Upper lobe of right lung (tissue), 1 donor: Measurements from ENCODE around the gene ATP6V1E1. TPM values are rescaled to one million over a fixed set of nuclear protein-coding genes. Genes with fewer than 3 reads are reported as not detected.

ENCODE experiments used
- ATAC-seq: fragments of 200-7000 bp; cut with Tn5 transposase; one replicate; pipeline ENCODE4 v1.9.1; 2020; ENCODE audit warnings: mild to moderate bottlenecking, moderate library complexity
- DNase-seq: peaks from one replicate; pipeline ENCODE4 v3.0.0-alpha.2; 2020
- H3K27ac ChIP-seq: fragments of 200-600 bp; one replicate; pipeline ENCODE4 v1.8.0; 2022
- H3K27me3 ChIP-seq: fragments of 200-600 bp; one replicate; pipeline ENCODE4 v1.8.0; 2022; ENCODE audit warnings: mild to moderate bottlenecking
- H3K36me3 ChIP-seq: fragments of 200-600 bp; one replicate; pipeline ENCODE4 v1.8.0; 2022
- H3K4me1 ChIP-seq: fragments of 200-600 bp; one replicate; pipeline ENCODE4 v1.8.0; 2022
- H3K4me3 ChIP-seq: fragments of 200-600 bp; one replicate; pipeline ENCODE4 v1.8.0; 2022; ENCODE audit warnings: mild to moderate bottlenecking
- H3K9me3 ChIP-seq: fragments of 200-600 bp; one replicate; pipeline ENCODE4 v1.8.0; 2022
- intact Hi-C: fragments of 100-400 bp; cut with DNase I; formaldehyde crosslinking; loops from one replicate; pipeline ENCODE4 v1.11.0; 2022
- total RNA-seq: library from RNA; stranded (reverse); fragmentation: NEBNext Ultra II Directional; extraction: Animal tissue kit (Norgen Biotek cat#: 25700); gene quantifications from one replicate; pipeline ENCODE4 v1.2.1, GENCODE V29; 2021
- TF ChIP-seq, protein P1 (sequence below): fragments of 200-600 bp; IDR thresholded peaks from one replicate; pipeline ENCODE4 v1.8.0; 2022; ENCODE audit warnings: antibody characterized with exemption
- donor health status: DM: no; HTN: yes; CAD: no; lungs with severe emphysema.

The ATP6V1E1 gene
- total RNA-seq, 1 donor from 2014 or later: 133 TPM

DNA sequence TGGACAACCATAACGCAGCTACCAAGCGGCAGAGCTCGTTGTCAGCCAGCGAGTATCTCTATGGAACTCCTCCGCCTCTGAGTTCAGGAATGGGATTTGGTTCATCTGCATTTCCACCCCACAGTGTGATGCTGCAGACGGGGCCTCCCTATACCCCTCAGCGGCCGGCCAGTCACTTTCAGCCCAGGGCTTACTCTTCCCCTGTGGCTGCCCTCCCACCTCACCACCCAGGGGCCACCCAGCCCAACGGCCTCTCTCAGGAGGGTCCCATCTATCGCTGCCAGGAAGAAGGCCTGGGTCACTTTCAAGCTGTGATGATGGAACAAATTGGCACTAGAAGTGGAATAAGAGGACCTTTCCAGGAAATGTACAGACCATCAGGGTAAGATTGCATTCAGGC is 79.4 kb downstream of the ATP6V1E1 start:
- Histone ChIP-seq H3K27me3 (no peaks in the 10 kb centered on the region), H3K4me1 (no peaks in the 10 kb centered on the region), H3K27ac (no peak overlapping the region), H3K36me3 (peaks cover 12% of the 10 kb centered on the region), H3K4me3 (no peak overlapping the region), H3K9me3 (no peaks in the 10 kb centered on the region)
- TF ChIP-seq, protein P1, sequence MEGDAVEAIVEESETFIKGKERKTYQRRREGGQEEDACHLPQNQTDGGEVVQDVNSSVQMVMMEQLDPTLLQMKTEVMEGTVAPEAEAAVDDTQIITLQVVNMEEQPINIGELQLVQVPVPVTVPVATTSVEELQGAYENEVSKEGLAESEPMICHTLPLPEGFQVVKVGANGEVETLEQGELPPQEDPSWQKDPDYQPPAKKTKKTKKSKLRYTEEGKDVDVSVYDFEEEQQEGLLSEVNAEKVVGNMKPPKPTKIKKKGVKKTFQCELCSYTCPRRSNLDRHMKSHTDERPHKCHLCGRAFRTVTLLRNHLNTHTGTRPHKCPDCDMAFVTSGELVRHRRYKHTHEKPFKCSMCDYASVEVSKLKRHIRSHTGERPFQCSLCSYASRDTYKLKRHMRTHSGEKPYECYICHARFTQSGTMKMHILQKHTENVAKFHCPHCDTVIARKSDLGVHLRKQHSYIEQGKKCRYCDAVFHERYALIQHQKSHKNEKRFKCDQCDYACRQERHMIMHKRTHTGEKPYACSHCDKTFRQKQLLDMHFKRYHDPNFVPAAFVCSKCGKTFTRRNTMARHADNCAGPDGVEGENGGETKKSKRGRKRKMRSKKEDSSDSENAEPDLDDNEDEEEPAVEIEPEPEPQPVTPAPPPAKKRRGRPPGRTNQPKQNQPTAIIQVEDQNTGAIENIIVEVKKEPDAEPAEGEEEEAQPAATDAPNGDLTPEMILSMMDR: no peak
- DNase-seq (no peak), ATAC-seq (no peak)
- intact Hi-C loops: no loop called here

DNA sequence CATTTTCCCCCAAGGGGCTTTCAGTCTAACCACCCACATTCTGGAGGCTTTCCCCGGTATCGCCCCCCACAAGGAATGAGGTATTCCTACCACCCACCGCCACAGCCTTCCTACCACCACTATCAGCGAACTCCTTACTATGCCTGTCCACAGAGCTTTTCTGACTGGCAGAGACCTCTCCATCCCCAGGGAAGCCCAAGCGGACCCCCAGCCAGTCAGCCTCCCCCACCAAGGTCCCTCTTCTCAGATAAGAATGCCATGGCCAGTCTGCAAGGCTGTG is 79.9 kb downstream of the ATP6V1E1 start:
- Histone ChIP-seq H3K4me3 (no peak overlapping the region), H3K9me3 (no peaks in the 10 kb centered on the region), H3K4me1 (no peaks in the 10 kb centered on the region), H3K36me3 (peaks cover 13% of the 10 kb centered on the region), H3K27ac (no peak overlapping the region), H3K27me3 (no peaks in the 10 kb centered on the region)
- DNase-seq: no peak
- no peak for ATAC-seq
- TF ChIP-seq, protein P1: no peak
- intact Hi-C loops: no loop called here

DNA sequence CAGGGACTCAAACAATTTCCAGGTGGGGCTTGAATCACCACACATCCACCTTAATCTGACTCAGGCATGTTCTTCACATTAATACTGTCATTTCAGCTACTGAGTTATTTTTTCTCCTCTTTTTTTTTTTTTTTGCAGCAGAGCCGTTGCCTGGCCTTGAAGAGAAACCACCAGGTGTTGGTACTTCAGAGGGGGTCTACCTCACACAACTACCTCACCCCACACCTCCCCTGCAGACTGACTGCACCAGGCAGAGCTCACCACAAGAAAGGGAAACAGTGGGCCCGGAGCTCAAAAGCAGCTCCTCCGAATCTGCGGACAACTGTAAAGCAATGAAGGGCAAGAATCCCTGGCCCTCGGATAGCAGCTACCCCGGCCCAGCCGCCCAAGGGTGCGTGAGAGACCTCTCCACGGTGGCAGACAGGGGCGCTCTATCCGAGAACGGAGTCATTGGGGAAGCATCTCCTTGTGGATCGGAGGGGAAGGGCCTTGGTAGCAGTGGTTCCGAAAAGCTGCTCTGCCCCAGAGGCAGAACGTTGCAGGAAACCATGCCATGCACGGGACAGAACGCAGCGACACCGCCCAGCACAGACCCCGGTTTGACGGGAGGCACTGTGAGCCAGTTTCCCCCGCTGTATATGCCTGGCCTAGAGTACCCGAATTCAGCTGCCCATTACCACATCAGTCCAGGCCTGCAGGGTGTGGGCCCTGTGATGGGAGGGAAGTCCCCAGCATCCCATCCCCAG is 80.4 kb downstream of the ATP6V1E1 start:
- TF ChIP-seq, protein P1: no peak
- intact Hi-C loops: no loop called here
- DNase-seq: no peak
- Histone ChIP-seq H3K27ac (no peak overlapping the region), H3K36me3 (peaks cover 13% of the 10 kb centered on the region), H3K4me3 (no peak overlapping the region), H3K9me3 (no peaks in the 10 kb centered on the region), H3K27me3 (no peaks in the 10 kb centered on the region), H3K4me1 (no peaks in the 10 kb centered on the region)
- no peak for ATAC-seq

DNA sequence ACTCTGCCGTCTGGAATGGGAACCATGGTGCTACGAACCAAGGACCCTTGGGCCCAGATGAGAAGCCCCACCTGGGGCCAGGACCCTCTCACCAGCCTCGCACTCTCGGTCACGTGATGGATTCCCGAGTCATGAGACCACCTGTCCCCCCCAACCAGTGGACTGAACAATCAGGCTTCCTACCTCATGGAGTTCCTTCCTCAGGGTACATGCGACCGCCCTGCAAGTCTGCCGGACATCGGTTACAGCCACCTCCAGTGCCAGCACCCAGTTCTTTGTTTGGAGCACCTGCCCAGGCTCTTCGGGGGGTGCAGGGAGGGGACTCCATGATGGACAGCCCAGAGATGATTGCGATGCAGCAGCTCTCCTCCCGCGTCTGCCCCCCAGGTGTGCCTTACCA is 86.1 kb downstream of the ATP6V1E1 start:
- TF ChIP-seq, protein P1: no peak
- Histone ChIP-seq H3K9me3 (no peaks in the 10 kb centered on the region), H3K4me1 (no peaks in the 10 kb centered on the region), H3K4me3 (no peak overlapping the region), H3K27ac (no peak overlapping the region), H3K27me3 (no peaks in the 10 kb centered on the region), H3K36me3 (peaks cover 23% of the 10 kb centered on the region)
- intact Hi-C loops: no loop called here
- ATAC-seq (no peak), DNase-seq (no peak)

Other genes with a start within 250 kb of the ATP6V1E1 start
- 1.2 TPM for gene SLC25A18, start 65.3 kb downstream of the ATP6V1E1 start, total RNA-seq
- 40.8 TPM for gene BCL2L13, start 10.0 kb upstream of the ATP6V1E1 start, total RNA-seq
- gene BID, start 145.7 kb upstream of the ATP6V1E1 start, total RNA-seq: 22.8 TPM